Nucleus accumbens (tissue), 56 donors: Measurements from ENCODE around the gene GSDME.

Source experiments
- DNase-seq, 56 donors: peaks; one replicate each; lab custom pipeline; 2025; lab: John Stamatoyannopoulos, UW

The GSDME gene

GRCh38 chr7:24777806-24778205 is 20.5 kb upstream of the GSDME start:
- DNase-seq, result no peak

- DNase-seq, result no peak
These were observed 16.4 kb upstream of the GSDME start for GRCh38 chr7:24773646-24774045.

DNA sequence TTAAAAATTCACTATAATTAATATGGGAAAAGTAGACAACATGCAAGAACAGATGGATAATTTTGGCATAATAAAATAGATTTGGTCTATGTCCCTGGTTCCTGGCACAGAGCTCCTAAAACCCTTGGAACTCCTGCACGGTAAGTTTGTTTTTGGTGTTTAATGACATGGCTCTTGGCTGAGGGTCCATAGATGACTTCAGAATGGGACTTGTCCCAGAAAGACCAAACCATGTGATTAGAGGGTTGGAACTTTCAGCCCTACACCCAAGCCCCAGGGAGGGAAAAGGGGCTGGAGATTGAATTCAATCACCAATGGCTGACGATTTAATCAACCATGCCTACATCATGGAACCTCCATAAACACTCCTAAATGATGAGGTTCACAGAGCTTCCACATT is 12.6 kb upstream of the GSDME start:
- no peak for DNase-seq

DNA sequence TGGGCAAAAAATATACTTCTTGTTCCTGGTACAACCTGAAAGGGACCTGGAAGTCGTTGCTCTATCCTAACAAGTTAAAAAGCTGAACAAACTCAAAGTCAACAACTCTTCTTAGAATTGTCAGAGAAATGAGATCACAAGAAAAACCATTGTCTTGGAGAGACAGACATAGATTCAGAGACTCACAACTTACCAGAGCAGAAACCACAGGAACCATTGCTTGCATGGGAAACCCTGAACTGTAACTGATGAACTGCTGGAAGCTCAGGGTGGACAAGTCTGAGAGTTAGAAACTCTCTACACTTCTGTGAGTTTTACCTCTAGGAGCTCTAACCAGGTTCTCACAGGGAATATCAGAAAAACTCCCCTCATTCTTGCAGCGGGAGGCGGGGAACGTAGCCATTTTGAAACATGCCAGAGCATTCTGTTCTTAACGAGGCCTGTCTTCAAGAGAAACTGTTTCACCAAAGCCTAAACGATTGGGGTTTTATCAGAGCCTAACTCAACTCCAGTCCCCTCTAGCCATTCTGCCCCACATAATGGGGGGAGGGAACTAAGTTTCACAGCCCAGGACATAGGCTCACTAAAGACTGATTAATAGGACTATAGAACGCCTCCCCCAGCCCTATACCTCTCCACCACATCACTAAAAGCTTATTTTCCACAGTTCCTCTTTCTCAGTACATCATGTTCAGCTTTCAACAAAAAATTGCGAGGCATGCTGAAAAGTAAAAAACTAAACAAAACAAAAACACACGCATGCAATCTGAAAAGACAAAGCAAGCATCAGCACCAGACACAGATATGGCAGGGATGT is 12.0 kb upstream of the GSDME start:
- DNase-seq, result no peak

DNA sequence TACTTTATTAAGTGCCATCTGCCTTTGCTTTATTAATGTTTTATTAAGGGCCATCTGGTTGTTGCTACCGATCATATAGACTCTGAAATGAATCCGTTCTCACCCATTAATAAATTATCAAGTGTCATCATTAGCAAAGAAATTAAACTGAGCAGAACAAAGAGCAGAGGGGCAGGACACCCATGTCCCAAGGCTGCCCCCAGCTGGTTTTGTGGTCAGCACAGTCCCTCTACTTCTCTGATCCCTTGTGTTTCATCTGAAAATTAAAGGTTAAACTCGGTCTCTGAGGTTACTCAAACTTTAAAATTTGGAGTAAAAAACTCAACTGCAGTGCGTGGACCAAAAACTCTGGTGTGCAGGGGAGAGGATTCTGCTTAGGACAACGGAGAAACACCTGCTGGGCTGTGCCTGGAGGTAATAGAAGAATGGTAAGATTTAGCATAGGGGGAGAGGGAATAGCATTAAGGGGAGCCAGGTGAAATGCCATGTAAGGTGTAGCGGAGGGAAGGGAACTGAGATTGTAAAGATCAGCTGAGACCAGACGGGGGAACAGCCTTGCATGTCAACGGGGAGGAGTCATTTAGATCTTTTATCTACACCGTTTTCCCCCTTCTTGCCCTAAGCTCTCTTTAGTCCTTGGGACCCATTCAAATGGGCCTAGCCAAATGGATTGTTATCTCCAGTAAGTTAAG is 10.8 kb upstream of the GSDME start:
- DNase-seq, result no peak

GRCh38 chr7:24764972-24765744 is 7.9 kb upstream of the GSDME start:
- no peak for DNase-seq

- DNase-seq, result no peak
These were observed 6.7 kb upstream of the GSDME start for GRCh38 chr7:24764011-24764410.

GRCh38 chr7:24763303-24763901 is 6.1 kb upstream of the GSDME start:
- no peak for DNase-seq

DNA sequence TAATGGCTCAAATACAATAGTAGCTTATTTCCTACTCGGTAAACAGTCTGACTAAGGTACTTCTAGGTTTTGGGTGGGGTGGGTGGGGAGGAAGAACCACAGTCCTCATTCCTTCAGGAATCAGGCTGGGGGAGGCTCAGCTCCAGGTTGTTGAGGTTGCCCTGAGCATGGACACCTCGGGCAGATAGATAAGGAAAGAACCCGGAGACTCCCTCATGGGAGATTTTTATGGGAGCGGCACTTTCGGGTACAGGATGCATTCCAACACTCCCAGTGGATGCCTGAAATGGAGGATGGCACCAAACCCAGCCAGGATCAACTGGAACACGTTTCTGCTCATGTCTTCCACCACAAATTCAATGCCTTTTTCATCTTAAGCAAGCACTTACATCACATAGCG is 5.5 kb upstream of the GSDME start:
- DNase-seq, result no peak

- DNase-seq, result no peak
These were observed 3.7 kb upstream of the GSDME start for GRCh38 chr7:24760968-24761367.

DNA sequence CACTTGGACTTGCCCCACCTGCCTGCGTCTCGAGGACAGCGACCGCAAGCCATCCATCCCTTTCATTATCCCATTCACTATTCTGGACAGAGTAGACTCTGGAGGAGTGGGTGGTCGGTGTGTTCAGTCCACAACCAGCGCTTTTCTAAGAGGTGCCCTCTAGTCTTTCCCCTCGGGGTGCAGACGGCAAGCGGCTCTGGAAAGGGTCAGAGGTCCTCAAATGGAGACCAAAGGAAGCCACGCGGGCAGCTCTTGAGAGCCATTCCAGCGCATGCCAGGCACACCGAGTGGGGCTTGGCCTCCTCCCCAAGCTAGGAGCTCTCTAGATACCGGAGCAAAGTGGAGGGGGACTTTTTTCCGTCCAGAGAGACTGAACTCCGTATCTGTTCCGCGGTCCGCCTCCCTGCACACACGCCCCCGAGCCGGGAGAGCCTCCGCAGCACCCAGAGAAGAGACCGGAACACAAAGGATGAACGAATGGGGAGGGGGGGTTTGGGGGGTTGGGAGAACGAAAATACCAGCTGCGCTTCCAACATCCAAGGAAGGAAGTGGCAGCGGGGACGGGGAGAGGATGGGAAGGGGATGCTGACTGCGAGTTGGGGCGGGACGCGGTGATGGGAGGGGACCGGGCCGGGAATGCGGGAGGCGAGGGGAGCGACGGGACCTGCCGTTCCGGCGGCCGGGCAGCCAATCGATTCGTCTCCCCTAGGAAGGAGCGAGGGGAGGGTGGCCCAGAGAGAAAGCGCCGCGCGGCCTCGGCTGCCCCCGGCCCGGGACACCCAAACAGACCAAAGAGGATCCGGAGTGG is 515 bp downstream of the GSDME start:
- DNase-seq, result peak in 50 of 56 donors; percentile 20 to 87 (median 66)

GRCh38 chr7:24755541-24756407 is 1.5 kb downstream of the GSDME start:
- DNase-seq, result peak in 5 of 56 donors; percentile 3 to 26 (median 5)

DNA sequence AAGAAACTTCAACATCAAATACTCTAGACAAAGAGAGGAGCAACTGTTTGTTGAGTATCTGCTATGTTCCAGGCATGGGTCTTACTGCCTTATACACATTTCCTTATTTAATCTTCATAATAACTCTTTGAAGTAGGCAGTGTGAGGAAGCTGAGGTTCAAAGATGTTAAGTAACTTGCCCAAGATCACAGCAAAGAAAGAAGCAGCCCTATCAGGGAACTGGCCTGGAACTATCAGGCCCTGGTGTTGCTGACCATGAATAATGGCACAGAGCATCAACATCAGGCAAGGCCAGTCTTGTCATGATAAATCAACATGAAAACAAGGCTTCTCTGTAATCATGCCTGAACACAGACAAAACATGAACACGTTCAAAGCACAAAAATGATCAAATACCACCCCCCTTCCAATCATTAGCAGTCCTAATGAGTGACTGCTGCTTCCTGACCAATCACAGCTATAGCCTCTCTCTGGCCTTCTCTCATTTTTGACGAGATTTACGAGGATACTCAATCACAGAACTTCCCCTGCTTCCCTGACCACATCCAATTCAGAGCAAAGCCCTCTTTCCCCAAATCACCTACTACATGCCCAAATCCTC is 2.3 kb downstream of the GSDME start:
- DNase-seq, result no peak

DNA sequence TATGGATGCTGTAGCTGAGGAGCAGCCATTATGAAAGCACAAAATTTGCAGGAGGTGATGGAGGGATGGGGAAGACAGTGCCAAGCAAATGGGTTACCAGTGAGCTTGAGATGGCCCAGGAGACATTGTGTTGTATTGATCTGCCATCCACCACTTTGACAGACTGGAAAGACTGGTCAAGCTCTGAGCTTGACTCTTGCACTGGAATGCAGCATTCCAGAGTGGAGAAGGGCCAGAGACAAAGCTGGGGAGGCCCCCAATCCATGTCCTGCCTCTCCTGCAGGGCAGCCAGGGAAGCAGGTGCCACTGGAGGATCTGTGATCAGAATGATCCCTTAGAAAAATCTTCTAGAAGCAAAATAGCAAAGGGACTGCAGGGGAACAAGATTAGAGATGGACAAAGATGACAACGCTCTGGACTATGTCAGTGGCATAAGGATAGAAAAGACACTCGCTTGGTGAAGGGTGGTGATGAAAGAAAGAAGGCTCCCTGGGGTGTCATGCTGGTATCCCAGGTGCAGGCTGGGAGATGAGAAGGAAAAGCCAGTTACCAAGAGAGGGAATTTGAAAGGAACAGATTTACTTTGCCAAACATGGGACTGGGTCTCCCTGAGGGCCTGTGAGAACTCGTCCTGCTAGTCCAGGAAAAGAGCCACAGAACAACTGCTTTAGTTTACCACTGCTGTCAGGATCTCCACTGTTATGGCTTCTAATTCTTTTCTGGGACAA is 5.0 kb downstream of the GSDME start:
- peak in 1 of 56 donors; percentile 11 for DNase-seq

DNA sequence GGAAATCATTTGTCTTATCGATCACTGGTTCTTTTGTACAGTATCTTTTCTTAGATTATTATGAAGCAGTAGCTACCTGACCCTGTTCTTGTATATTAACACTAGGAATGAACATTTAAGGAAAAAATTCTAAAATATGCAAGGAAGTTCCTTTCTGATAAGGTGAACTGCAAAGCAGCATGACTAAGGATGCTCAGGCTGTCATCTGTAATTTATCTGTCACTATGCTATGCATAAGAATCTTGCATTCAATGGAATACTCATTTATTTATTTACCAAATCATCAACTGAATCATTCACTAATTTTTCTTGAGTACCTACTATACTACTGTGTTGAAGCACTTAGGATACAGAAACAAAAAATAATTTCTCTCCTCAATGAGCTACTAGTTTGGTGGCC is 5.8 kb downstream of the GSDME start:
- no peak for DNase-seq

GRCh38 chr7:24750441-24751055 is 6.7 kb downstream of the GSDME start:
- DNase-seq, result no peak

DNA sequence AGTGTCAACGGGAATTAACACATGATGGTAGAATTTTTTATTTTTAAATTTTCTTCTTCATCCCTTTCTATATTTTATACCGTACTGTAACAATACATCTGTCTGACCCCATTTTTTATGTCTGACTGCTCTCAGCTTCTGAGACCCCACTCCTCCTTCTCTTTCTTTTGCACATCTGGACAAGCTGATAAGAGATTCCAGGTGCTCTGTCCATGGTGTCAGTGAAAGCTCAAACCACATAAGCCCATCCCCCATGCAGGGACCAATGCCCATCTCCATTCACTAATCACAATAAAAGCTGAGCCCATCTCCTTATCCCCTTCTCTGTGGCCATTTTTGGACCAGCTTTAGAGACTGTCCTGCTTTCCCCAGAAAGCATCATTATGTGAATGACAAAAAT is 8.7 kb downstream of the GSDME start:
- no peak for DNase-seq

- DNase-seq, result no peak
These were observed 11.9 kb downstream of the GSDME start for GRCh38 chr7:24745355-24745754.
